H9 (cell line): Measurements from ENCODE around the gene AIFM1. TPM values are rescaled to one million over a fixed set of nuclear protein-coding genes. Genes with fewer than 3 reads are reported as not detected.

Experiments
- DNase-seq: peaks from one replicate; pipeline ENCODE4 v3.0.0-alpha.2; 2017
- H2AFZ ChIP-seq: one replicate; pipeline ENCODE4 v1.6.1; 2013; ENCODE audit warnings: mild to moderate bottlenecking, low read length, control low read depth, moderate library complexity
- H2AK5ac ChIP-seq: 2 replicates; pipeline ENCODE4 v1.6.1; 2013; ENCODE audit warnings: low read length, control low read depth, mixed read lengths; ENCODE audit not compliant: insufficient read length
- H2BK120ac ChIP-seq: one replicate; pipeline ENCODE4 v1.6.1; 2013; ENCODE audit warnings: low read depth, mild to moderate bottlenecking, low read length, control low read depth, inconsistent platforms; ENCODE audit not compliant: poor library complexity, severe bottlenecking
- H2BK12ac ChIP-seq: 2 replicates; pipeline ENCODE4 v1.6.1; 2013; ENCODE audit warnings: low read length, control low read depth, mixed read lengths, low read depth; ENCODE audit not compliant: insufficient read length
- H2BK15ac ChIP-seq: 2 replicates; pipeline ENCODE4 v1.6.1; 2013; ENCODE audit warnings: low read depth, low read length, control low read depth
- H2BK20ac ChIP-seq: one replicate; pipeline ENCODE4 v1.6.1; 2013; ENCODE audit warnings: low read depth, mild to moderate bottlenecking, low read length, control low read depth, inconsistent platforms; ENCODE audit not compliant: poor library complexity, severe bottlenecking
- H2BK5ac ChIP-seq: 2 replicates; pipeline ENCODE4 v1.6.1; 2013; ENCODE audit warnings: low read length, control low read depth, mixed read lengths; ENCODE audit not compliant: insufficient read length
- H3K14ac ChIP-seq: 2 replicates; pipeline ENCODE4 v1.6.1; 2013; ENCODE audit warnings: low read length, control low read depth; ENCODE audit not compliant: insufficient read depth
- H3K18ac ChIP-seq: 2 replicates; pipeline ENCODE4 v1.6.1; 2013; ENCODE audit warnings: low read depth, mild to moderate bottlenecking, mixed read lengths, low read length, control low read depth; ENCODE audit not compliant: insufficient read length
- H3K23ac ChIP-seq: 2 replicates; pipeline ENCODE4 v1.6.1; 2013; ENCODE audit warnings: low read length, control low read depth, mixed read lengths, low read depth; ENCODE audit not compliant: insufficient read length
- H3K23me2 ChIP-seq: 2 replicates; pipeline ENCODE4 v1.6.1; 2013; ENCODE audit warnings: low read depth, mild to moderate bottlenecking, mixed read lengths, low read length, control low read depth; ENCODE audit not compliant: insufficient read length, poor library complexity, severe bottlenecking
- H3K27ac ChIP-seq: 2 replicates; pipeline ENCODE4 v1.5.1; 2013; ENCODE audit warnings: low read length, control low read depth, mixed read lengths, low read depth; ENCODE audit not compliant: insufficient read length
- H3K27me3 ChIP-seq: 2 replicates; pipeline ENCODE4 v1.6.1; 2013; ENCODE audit warnings: low read length, control low read depth, inconsistent platforms; ENCODE audit not compliant: insufficient read depth
- H3K4ac ChIP-seq: 2 replicates; pipeline ENCODE4 v1.6.1; 2013; ENCODE audit warnings: low read depth, mild to moderate bottlenecking, control low read depth, inconsistent platforms, low read length, moderate library complexity
- H3K4me1 ChIP-seq: 2 replicates; pipeline ENCODE4 v1.6.1; 2013; ENCODE audit warnings: low read length, control low read depth, inconsistent platforms; ENCODE audit not compliant: insufficient read depth
- H3K4me2 ChIP-seq: 2 replicates; pipeline ENCODE4 v1.6.1; 2013; ENCODE audit warnings: low read length, control low read depth, mixed read lengths; ENCODE audit not compliant: insufficient read length, insufficient read depth
- H3K56ac ChIP-seq: 2 replicates; pipeline ENCODE4 v1.6.1; 2013; ENCODE audit warnings: low read depth, mild to moderate bottlenecking, mixed read lengths, low read length, control low read depth; ENCODE audit not compliant: insufficient read length
- H3K79me1 ChIP-seq: 2 replicates; pipeline ENCODE4 v1.6.1; 2013; ENCODE audit warnings: low read depth, mild to moderate bottlenecking, moderate library complexity, low read length, control low read depth, inconsistent platforms; ENCODE audit not compliant: insufficient read depth, poor library complexity, severe bottlenecking
- H3K79me2 ChIP-seq: 2 replicates; pipeline ENCODE4 v1.6.1; 2013; ENCODE audit warnings: low read length, control low read depth, inconsistent platforms; ENCODE audit not compliant: insufficient read depth
- H3K9ac ChIP-seq: 2 replicates; pipeline ENCODE4 v1.6.1; 2013; ENCODE audit warnings: low read length, control low read depth, mixed read lengths; ENCODE audit not compliant: insufficient read length; ENCODE audit errors: extremely low read depth
- H3K9me3 ChIP-seq: one replicate; pipeline ENCODE4 v1.6.1; 2013; ENCODE audit warnings: low read depth, low read length, inconsistent platforms; ENCODE audit not compliant: control insufficient read depth
- H3T11ph ChIP-seq: one replicate; pipeline ENCODE4 v1.6.1; 2013; ENCODE audit warnings: mild to moderate bottlenecking, low read length, control low read depth, inconsistent platforms
- H4K20me1 ChIP-seq: one replicate; pipeline ENCODE4 v1.6.1; 2013; ENCODE audit not compliant: control insufficient read depth, insufficient read length, insufficient read depth
- H4K5ac ChIP-seq: 2 replicates; pipeline ENCODE4 v1.6.1; 2013; ENCODE audit warnings: low read depth, mild to moderate bottlenecking, mixed read lengths, low read length, control low read depth; ENCODE audit not compliant: insufficient read length
- H4K8ac ChIP-seq: replicated peaks from 2 replicates; pipeline ENCODE4 v1.6.1; 2013; ENCODE audit warnings: low read length, control low read depth, mixed read lengths, low read depth; ENCODE audit not compliant: insufficient read length
- H4K91ac ChIP-seq: 2 replicates; pipeline ENCODE4 v1.6.1; 2013; ENCODE audit warnings: low read depth, mild to moderate bottlenecking, moderate library complexity, mixed read lengths, low read length, control low read depth; ENCODE audit not compliant: insufficient read length
- H3K27ac Mint-ChIP-seq, 3 experiments: 2 replicates in 2 of 3; 3 replicates in 1 of 3; pipeline ENCODE4 v1.8.0; 2020 to 2021; ENCODE audit warnings: mixed read lengths in 3 of 3, mild to moderate bottlenecking in 1 of 3, moderate library complexity in 1 of 3
- H3K27me3 Mint-ChIP-seq: 2 replicates; pipeline ENCODE4 v1.8.0; 2021; ENCODE audit warnings: low read depth, mild to moderate bottlenecking, moderate library complexity, mixed read lengths
- H3K36me3 Mint-ChIP-seq, 3 experiments: 2 replicates in 2 of 3; 3 replicates in 1 of 3; pipeline ENCODE4 v1.8.0; 2020 to 2021; ENCODE audit warnings: low read depth in 3 of 3, mixed read lengths in 3 of 3; ENCODE audit not compliant: insufficient read depth in 1 of 3
- H3K4me1 Mint-ChIP-seq, 2 experiments: 2 replicates each; pipeline ENCODE4 v1.8.0; 2020; ENCODE audit warnings: mixed read lengths in 2 of 2
- H3K4me3 Mint-ChIP-seq, 2 experiments: 2 replicates in 1 of 2; 3 replicates in 1 of 2; pipeline ENCODE4 v1.8.0; 2020 to 2021; ENCODE audit warnings: mild to moderate bottlenecking in 2 of 2, mixed read lengths in 2 of 2, moderate library complexity in 1 of 2
- H3K9me3 Mint-ChIP-seq, 2 experiments: 2 replicates in 1 of 2; 3 replicates in 1 of 2; pipeline ENCODE4 v1.8.0; 2020; ENCODE audit warnings: mild to moderate bottlenecking in 2 of 2, mixed read lengths in 2 of 2, moderate library complexity in 1 of 2
- CTCF ChIP-seq: fragments of 200-600 bp; sonication (generic); conservative IDR thresholded peaks from 3 replicates; pipeline ENCODE4 v1.8.0; 2021; ENCODE audit warnings: antibody characterized with exemption, mild to moderate bottlenecking
- WGBS: extraction: QIAGEN DNeasy Blood & Tissue Kit; methylation state at CpG from one replicate; pipeline ENCODE4 v1.1.7; 2013; ENCODE audit warnings: missing lambda C conversion rate, low lambda C conversion rate, mixed read lengths; ENCODE audit not compliant: insufficient read length; ENCODE audit errors: extremely low coverage; 5-methylcytosine and 5-hydroxymethylcytosine counted together
- total RNA-seq: library from RNA; stranded (reverse); gene quantifications from 2 replicates; pipeline ENCODE4 v1.2.1, GENCODE V29; 2021

Gene AIFM1
- total RNA-seq, 1 experiment from 2014 or later = 43.7 TPM

- no peaks in the 10 kb centered on the region for H3K4me1 ChIP-seq
- TF ChIP-seq CTCF = no peak
- no peak for DNase-seq
Measured at GRCh38 chrX:130211415-130212186, 46.0 kb upstream of the AIFM1 start.

More at GRCh38 chrX:130211415-130212186, 46.0 kb upstream of the AIFM1 start:
- Histone ChIP-seq H3K79me1 (no peaks in the 10 kb centered on the region), H2BK20ac (no peak overlapping the region), H4K5ac (no peak overlapping the region), H2AK5ac (no peak overlapping the region), H3K27me3 (no peaks in the 10 kb centered on the region), H3K4me2 (no peak overlapping the region), H3K9ac (no peak overlapping the region), H3K18ac (no peak overlapping the region), H3K56ac (no peak overlapping the region), H2BK12ac (no peak overlapping the region), H3K23me2 (no peaks in the 10 kb centered on the region), H4K91ac (no peak overlapping the region), H3K4ac (no peak overlapping the region), H2BK120ac (no peak overlapping the region), H4K8ac (no peak overlapping the region), H2AFZ (no peak overlapping the region), H2BK15ac (no peak overlapping the region), H4K20me1 (no peaks in the 10 kb centered on the region), H3K14ac (no peak overlapping the region), H3K9me3 (peaks cover 16% of the 10 kb centered on the region), H2BK5ac (no peak overlapping the region), H3K27ac (no peak overlapping the region), H3K79me2 (no peaks in the 10 kb centered on the region), H3K23ac (no peak overlapping the region), H3T11ph (no peak overlapping the region)
- Mint-ChIP-seq H3K4me1 (no peaks in the 10 kb centered on the region), H3K27ac (no peak overlapping the region; a peak in 1 of 7 replicates), H3K36me3 (peaks cover 41 to 67% (median 65%) of the 10 kb centered on the region in 3 experiments; a peak in 6 of 7 replicates), H3K4me3 (no peak overlapping the region), H3K27me3 (no peaks in the 10 kb centered on the region), H3K9me3 (peaks cover 0 to 44% of the 10 kb centered on the region in 2 experiments; a peak in 2 of 5 replicates)
- no CpG with 5 or more reads among the region's 4 CpGs for WGBS
